MCF 10A (cell line): ENCODE data around the gene GIT2. TPM values are rescaled to one million over a fixed set of nuclear protein-coding genes. Genes with fewer than 3 reads are reported as not detected.
"Not testable (repeated sequence)": the region's sequence is repeated elsewhere in the genome, so short reads cannot be mapped to it uniquely, and the experiment has no call there.

Experiments
- BruUV-seq: library from RNA; stranded (reverse); fragments of 400-500 nt; replicated peaks from 2 replicates; lab custom pipeline; 2021; lab: Mats Ljungman, UMichigan
- CTCF ChIA-PET: fragments of 300-600 bp; sonication (Branson Sonifier 250); formaldehyde crosslinking; extraction: SDS; loops from one replicate; lab custom pipeline; 2021; ENCODE audit warnings: antibody characterized with exemption, inconsistent platforms; lab: Yijun Ruan, JAX
- POLR2A ChIA-PET: fragments of 300-600, 350-650 bp; sonication (Branson Sonifier 250); formaldehyde crosslinking; extraction: SDS; loops from one replicate; lab custom pipeline; 2020; ENCODE audit warnings: antibody characterized with exemption, inconsistent platforms; lab: Yijun Ruan, JAX
- DNase-seq: peaks from one replicate; pipeline ENCODE4 v3.0.0-alpha.2; 2018; ENCODE audit not compliant: unreplicated experiment
- H3K27ac Mint-ChIP-seq: one replicate; pipeline ENCODE4 v1.8.0; 2022; ENCODE audit warnings: mild to moderate bottlenecking, low read depth, mixed read lengths; ENCODE audit not compliant: unreplicated experiment
- H3K27me3 Mint-ChIP-seq: one replicate; pipeline ENCODE4 v1.8.0; 2022; ENCODE audit warnings: mixed read lengths; ENCODE audit not compliant: insufficient read depth, unreplicated experiment
- H3K36me3 Mint-ChIP-seq: one replicate; pipeline ENCODE4 v1.8.0; 2022; ENCODE audit warnings: mild to moderate bottlenecking, moderate library complexity, mixed read lengths; ENCODE audit not compliant: insufficient read depth, unreplicated experiment
- H3K4me1 Mint-ChIP-seq: one replicate; pipeline ENCODE4 v1.8.0; 2022; ENCODE audit warnings: mixed read lengths; ENCODE audit not compliant: insufficient read depth, unreplicated experiment
- H3K4me3 Mint-ChIP-seq: one replicate; pipeline ENCODE4 v1.8.0; 2022; ENCODE audit warnings: mild to moderate bottlenecking, moderate library complexity, mixed read lengths; ENCODE audit not compliant: unreplicated experiment
- H3K9me3 Mint-ChIP-seq: one replicate; pipeline ENCODE4 v1.8.0; 2022; ENCODE audit warnings: mixed read lengths; ENCODE audit not compliant: unreplicated experiment
- intact Hi-C: fragments of 100-400 bp; cut with micrococcal nuclease; formaldehyde crosslinking; loops from 2 replicates; pipeline ENCODE4 v1.14.1; 2022
- total RNA-seq: library from RNA; stranded (reverse); gene quantifications from 2 replicates; pipeline ENCODE4 v1.2.3, GENCODE V29; 2022
- TF ChIP-seq, protein P1 (sequence below): fragments of 200-600 bp; IDR thresholded peaks from one replicate; pipeline ENCODE4 v1.8.0; 2022; ENCODE audit warnings: antibody characterized with exemption, mild to moderate bottlenecking; ENCODE audit not compliant: unreplicated experiment

GIT2 gene
- total RNA-seq, 1 experiment from 2014 or later: 30.0 TPM

DNA sequence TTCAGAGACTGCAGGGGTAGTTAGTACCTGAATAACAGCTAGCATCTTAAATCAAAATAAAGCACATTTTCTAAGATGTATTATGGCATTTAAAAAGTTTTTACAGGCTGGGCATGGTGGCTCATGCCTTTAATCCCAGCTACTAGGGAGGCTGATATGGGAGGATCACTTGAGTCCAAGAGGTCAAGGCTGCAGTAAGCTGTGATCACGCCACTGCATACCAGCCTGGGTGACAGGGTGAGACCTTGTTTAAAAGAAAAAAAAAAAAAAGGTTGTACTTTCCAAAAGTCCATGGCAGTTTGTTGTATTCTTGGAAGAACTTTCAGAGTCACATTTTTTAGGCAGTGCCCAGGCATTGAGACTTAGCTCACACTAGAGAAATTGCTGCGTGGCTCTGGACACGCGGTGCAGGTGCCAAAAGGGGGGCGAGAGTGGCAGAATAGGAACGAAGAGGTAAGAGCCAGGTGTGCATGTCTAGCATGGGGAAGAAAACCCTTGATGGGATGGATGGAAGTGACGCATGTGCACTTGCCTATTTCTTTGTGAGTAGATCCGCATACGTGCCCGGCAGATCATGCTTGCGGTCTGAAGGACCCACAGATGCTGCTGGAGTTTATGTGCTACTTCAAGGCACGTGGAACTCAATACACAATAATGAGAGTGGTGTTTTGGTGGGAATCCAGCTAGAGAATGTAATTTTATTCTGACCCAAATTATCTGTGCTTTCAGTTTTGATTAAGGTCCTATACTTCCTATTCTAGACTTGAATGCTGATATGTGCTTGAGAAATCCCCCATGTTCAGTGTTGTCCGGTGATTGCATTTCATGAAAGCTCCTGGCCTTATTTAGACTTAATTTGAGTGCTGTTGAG, 14.9 kb upstream of the GIT2 start:
- BruUV-seq: no TSS peak
- H3K27me3 Mint-ChIP-seq: no peaks in the 10 kb centered on the region
- intact Hi-C loops: no loop called here
- ChIA-PET POLR2A (interaction anchor here (1.3 to 1.8 kb wide), 2 partner anchors 10 to 11 kb away, joined by 3 to 6 read pairs; partner anchors contain the start of gene ANKRD13A), CTCF (interaction anchor here (0.5 to 0.7 kb wide), 2 partner anchors 10 to 88 kb away, joined by 4 read pairs; no protein-coding TSS in a partner anchor)
- TF ChIP-seq, protein P1, sequence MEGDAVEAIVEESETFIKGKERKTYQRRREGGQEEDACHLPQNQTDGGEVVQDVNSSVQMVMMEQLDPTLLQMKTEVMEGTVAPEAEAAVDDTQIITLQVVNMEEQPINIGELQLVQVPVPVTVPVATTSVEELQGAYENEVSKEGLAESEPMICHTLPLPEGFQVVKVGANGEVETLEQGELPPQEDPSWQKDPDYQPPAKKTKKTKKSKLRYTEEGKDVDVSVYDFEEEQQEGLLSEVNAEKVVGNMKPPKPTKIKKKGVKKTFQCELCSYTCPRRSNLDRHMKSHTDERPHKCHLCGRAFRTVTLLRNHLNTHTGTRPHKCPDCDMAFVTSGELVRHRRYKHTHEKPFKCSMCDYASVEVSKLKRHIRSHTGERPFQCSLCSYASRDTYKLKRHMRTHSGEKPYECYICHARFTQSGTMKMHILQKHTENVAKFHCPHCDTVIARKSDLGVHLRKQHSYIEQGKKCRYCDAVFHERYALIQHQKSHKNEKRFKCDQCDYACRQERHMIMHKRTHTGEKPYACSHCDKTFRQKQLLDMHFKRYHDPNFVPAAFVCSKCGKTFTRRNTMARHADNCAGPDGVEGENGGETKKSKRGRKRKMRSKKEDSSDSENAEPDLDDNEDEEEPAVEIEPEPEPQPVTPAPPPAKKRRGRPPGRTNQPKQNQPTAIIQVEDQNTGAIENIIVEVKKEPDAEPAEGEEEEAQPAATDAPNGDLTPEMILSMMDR: no peak
- H3K36me3 Mint-ChIP-seq: peaks cover 26% of the 10 kb centered on the region
- DNase-seq: no peak
- no peak overlapping the region for H3K4me3 Mint-ChIP-seq
- H3K27ac Mint-ChIP-seq: no peak overlapping the region
- H3K9me3 Mint-ChIP-seq: no peaks in the 10 kb centered on the region
- peaks cover 7% of the 10 kb centered on the region for H3K4me1 Mint-ChIP-seq

DNA sequence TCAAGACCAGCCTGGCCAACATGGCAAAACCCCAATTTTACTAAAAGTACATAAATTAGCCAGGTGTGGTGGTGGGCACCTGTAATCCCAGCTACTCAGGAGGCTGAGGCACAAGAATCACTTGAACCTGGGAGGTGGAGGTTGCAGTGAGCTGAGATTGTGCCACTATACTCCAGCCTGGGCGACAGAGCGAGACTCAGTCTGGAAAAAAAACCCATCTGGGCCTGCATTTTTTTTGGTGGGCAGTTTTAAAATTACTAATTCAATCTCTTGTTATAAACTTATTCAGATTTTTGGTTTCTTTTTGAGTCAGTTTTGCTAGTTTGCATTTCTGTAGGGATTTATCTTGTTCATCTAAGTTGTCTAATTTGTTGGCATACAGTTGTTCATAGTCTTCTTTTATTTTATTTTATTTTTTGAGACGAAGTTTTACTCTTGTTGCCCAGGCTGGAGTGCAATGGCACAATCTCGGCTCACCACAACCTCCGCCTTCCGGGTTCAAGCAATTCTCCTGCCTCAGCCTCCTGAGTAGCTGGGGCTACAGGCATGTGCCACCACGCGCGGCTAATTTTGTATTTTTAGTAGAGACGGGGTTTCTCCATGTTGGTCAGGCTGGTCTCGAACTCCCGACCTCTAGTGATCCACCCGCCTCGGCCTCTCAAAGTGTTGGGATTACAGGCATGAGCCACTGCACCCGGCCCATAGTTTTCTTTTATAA, 12.7 kb upstream of the GIT2 start:
- intact Hi-C loops, H3K9me3 Mint-ChIP-seq, BruUV-seq, DNase-seq, POLR2A ChIA-PET, H3K27me3 Mint-ChIP-seq, CTCF ChIA-PET, H3K4me3 Mint-ChIP-seq, H3K27ac Mint-ChIP-seq, H3K4me1 Mint-ChIP-seq: not testable (repeated sequence)
- H3K36me3 Mint-ChIP-seq: peaks cover 15% of the 10 kb centered on the region

DNA sequence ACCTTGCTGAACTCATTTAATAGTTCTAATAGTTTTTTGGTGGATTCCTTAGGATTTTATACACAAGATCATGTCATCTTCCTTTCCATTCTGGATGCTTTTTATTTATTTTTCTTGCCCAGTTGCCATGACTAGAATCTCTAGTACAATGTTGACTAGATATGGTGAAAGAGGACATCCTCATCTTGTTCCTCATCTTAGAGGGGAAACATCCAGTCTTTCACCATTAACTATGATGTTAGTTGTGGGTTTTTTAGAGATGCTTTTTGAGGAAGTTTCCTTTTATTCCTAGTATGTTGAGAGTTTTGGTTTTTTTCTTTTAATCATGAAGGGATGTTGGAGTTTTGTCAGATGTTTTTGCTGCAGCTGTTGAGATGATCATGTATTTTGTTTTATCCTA, 11.7 kb upstream of the GIT2 start:
- Mint-ChIP-seq H3K4me3 (no peak overlapping the region), H3K36me3 (peaks cover 14% of the 10 kb centered on the region)

DNA sequence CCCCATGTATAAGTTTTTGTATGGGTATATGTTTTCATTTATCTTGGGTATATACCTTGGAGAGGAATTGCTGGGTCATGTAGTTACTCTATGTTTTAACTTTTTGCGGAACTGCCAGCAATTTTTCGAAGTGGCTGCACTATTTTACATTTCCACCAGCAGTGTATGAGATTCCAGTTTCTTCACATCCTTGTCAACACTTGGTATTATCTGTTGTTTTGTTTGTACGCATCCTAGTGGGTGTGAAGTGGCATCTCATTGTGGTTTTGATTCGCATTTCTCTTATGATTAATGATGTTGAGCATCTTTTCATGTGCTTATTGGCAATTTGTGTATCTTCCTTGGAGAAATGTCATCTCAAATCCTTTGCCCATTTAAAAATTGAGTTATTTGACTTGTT, 9.9 kb upstream of the GIT2 start:
- no peaks in the 10 kb centered on the region for H3K27me3 Mint-ChIP-seq
- no peak overlapping the region for H3K4me3 Mint-ChIP-seq
- no peak for DNase-seq
- no TSS peak for BruUV-seq
- ChIA-PET POLR2A (no interaction called here), CTCF (no interaction called here)
- H3K4me1 Mint-ChIP-seq: peaks cover 13% of the 10 kb centered on the region
- no peak overlapping the region for H3K27ac Mint-ChIP-seq
- intact Hi-C loops: no loop called here
- H3K36me3 Mint-ChIP-seq: peaks cover 6% of the 10 kb centered on the region
- TF ChIP-seq, protein P1: no peak
- no peaks in the 10 kb centered on the region for H3K9me3 Mint-ChIP-seq

More for the DNA sequence above, 11.7 kb upstream of the GIT2 start:
- TF ChIP-seq, protein P1: no peak
- H3K9me3 Mint-ChIP-seq: no peaks in the 10 kb centered on the region
- CTCF ChIA-PET: no interaction called here
- H3K27me3 Mint-ChIP-seq: no peaks in the 10 kb centered on the region
- POLR2A ChIA-PET: interaction anchor here (1.2 kb wide), 1 partner anchor 8 kb away, joined by 3 read pairs; no protein-coding TSS in a partner anchor
- intact Hi-C loops: no loop called here
- H3K27ac Mint-ChIP-seq: no peak overlapping the region
- DNase-seq: no peak
- BruUV-seq: no TSS peak
- peaks cover 14% of the 10 kb centered on the region for H3K4me1 Mint-ChIP-seq
